GM18499 (cell line): Measurements from ENCODE around the gene TFR2.

Experiments used
- ATAC-seq: cut with Tn5 transposase; IDR thresholded peaks from one replicate; pipeline ENCODE4 v1.9.1; 2021; ENCODE audit warnings: moderate number of reproducible peaks; ENCODE audit not compliant: insufficient read depth, unreplicated experiment

The TFR2 gene

GRCh38 chr7:100591596-100591995, 49.8 kb downstream of the TFR2 start:
- ATAC-seq: no peak

- ATAC-seq: no peak
These were observed 51.1 kb downstream of the TFR2 start for GRCh38 chr7:100590077-100590737.

- no peak for ATAC-seq
These were observed 51.9 kb downstream of the TFR2 start for GRCh38 chr7:100589341-100589947.

GRCh38 chr7:100588438-100588837, 52.9 kb downstream of the TFR2 start:
- no peak for ATAC-seq

- ATAC-seq: peak; percentile 76
These were observed 54.9 kb downstream of the TFR2 start, which contains the start of gene FBXO24 for GRCh38 chr7:100586266-100587025. Gene FBXO24, plus strand, starts transcription at chr7:100586328. Its CDS starts 298 bp downstream, at chr7:100586626.

GRCh38 chr7:100585511-100586265, 55.7 kb downstream of the TFR2 start, which contains the start of gene LRCH4:
Gene LRCH4, minus strand, starts transcription at chr7:100586129. Its CDS starts 29 bp downstream, at chr7:100586100.
- ATAC-seq: peak; percentile 15

- no peak for ATAC-seq
These were observed 56.5 kb downstream of the TFR2 start for GRCh38 chr7:100584683-100585510.

GRCh38 chr7:100584054-100584682, 57.2 kb downstream of the TFR2 start:
- ATAC-seq: no peak

GRCh38 chr7:100583132-100584053, 58.0 kb downstream of the TFR2 start:
- ATAC-seq: no peak

GRCh38 chr7:100582650-100583049, 58.7 kb downstream of the TFR2 start:
- ATAC-seq: no peak

GRCh38 chr7:100582041-100582579, 59.2 kb downstream of the TFR2 start:
- ATAC-seq: no peak

GRCh38 chr7:100580466-100581283, 60.7 kb downstream of the TFR2 start:
- ATAC-seq: no peak

GRCh38 chr7:100578246-100579183, 62.8 kb downstream of the TFR2 start:
- no peak for ATAC-seq

GRCh38 chr7:100577507-100577906, 63.8 kb downstream of the TFR2 start:
- ATAC-seq: no peak

GRCh38 chr7:100577103-100577502, 64.2 kb downstream of the TFR2 start:
- ATAC-seq: no peak

- ATAC-seq: no peak
These were observed 64.9 kb downstream of the TFR2 start for GRCh38 chr7:100576384-100576993.
